Activated effector memory CD4-positive, alpha-beta T cell treated with anti-CD3 and anti-CD28 coated beads, Interleukin-2, amount 50 U/mL, for 16 hours (primary cell): Measurements from ENCODE around the gene IL22RA1.

Experiments used
- DNase-seq: peaks from one replicate; pipeline ENCODE4 v3.0.0-alpha.2; 2020

IL22RA1 gene

DNA sequence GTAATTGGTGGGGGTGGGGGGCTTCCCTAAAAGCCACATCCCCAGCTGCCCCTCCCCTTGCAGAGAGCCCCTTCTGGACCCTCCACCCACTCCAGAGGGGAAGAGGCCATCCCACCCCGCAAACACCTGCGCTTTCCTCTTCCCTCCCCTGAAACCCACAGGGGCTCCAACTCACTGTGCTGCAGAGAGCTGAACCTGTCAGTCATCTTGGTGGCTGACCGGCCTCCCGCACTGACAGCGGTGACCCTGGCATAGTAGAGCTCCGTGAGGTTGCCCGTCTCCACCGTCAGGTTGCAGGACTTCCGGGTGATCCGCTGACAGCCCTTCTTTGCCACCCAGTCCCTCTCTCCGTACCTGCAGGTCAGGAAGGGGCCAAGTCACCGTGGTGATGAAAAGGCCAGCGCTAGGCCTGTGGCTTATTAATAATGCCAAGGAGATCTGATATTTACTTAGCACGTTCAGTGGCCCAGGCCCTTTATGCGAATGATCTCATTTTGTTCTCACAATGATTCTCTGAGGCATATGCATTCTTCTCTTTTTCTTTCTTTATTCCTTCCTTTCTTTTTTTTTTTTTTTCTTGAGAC lies 5.9 kb downstream of the IL22RA1 start:
- DNase-seq, result no peak

DNA sequence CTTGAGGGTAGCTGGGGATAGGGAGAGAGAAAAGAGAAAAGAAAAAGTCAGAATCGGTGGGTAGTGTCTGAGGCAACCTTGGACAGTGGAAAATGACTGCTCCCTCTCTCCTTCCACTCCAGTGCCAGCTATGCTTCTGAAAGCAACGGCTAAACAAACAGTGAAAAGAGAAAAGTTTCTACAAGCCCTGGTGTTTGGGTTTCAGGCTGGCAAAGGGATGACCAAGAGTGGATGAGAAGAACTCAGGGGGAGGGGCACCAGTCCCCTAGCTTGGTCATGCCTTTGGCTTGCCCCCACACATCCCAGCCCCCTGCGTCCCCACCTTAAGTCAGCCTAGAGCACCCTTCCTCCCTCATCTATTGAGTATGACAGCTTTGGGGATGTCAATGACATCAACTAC lies 8.6 kb downstream of the IL22RA1 start:
- DNase-seq, result no peak

DNA sequence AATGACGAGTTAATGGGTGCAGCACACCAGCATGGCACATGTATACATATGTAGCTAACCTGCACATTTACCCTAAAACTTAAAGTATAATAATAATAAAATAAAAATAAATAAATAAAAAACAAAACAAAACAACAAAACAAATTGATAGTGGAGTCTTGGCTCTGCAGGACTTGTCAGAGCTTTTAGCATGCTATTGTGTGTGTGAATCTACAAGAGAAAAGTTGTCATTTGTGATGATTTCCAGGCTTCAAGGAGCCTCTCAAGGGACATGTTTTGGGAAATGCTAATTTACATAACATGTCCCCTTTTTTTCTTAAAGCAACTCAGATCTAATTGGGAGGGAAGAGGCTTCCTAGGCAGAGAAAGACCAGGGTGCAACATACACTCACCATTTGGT lies 9.1 kb downstream of the IL22RA1 start:
- no peak for DNase-seq

DNA sequence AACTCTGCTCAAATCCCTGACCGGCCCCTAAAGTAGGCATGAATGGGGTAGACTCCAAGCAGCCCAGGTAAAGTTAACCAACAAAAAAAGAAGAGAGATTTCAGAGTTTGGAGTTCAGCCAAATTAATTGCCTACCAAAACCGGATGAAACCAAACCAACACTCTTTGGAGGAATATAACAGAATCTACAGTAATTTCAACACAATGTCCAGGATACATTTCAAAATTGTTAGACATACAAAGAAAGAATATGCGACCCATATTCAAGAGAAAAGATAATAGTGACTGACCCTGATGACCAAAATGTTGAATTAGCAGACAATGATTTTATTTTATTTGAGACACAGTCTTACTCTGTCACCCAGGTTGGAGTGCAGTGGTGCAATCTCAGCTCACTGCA lies 12.6 kb downstream of the IL22RA1 start:
- no peak for DNase-seq

DNA sequence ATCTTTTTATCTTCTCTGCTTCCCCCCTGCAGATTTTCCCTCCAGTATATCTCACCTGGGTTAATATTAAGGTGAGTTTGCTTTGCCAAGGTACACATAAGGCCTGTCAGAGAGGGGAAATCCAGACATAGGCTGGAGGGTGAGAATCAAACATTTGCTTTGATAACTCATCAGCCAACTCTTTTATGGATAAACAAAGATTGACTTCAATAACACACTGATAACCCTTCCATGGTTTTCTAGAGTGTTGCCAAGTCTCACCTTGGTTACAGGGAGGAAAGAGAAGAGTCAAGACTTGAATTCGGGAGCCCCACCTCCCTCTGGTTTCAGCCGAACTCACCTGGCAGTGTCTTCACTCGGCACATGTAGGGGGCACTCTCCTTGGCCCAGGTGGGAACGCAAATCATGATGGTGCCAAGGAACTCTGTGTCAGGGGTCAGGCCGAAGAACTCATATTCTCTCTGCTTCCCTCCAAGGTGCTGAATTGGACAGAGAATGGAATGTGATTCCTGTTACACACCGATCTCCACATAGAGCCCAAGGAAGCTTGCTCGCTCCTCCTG lies 15.1 kb downstream of the IL22RA1 start:
- no peak for DNase-seq

DNA sequence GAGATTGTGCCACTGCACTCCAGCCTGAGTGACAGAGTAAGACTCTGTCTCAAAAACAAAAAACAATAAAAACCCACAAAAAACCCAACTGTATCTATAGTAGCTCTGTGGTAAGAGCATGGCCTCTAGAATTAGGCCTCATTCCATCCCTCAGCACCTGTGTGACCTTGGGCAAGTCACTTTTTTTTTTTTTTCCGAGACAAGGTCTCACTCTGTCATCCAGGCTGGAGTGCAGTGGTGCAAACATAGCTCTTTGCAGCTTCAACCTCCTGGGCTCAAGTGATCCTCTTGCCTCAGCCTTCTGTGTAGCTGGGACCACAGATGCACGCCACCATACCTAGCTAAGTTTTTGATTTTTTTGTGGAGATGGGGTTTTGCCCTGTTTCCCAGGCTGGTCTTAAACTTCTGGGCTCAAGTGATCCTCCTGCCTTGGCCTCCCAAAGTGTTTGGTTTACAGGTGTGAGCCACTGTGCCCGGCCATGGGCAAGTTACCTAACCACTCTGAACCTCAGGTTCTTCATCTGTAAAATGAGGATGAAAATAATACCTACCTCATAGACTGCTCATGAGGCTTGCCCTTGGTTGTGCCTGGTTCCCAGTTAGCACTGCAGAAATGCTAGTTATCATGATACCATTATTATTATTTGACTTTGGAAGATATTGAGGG lies 15.7 kb downstream of the IL22RA1 start:
- no peak for DNase-seq

DNA sequence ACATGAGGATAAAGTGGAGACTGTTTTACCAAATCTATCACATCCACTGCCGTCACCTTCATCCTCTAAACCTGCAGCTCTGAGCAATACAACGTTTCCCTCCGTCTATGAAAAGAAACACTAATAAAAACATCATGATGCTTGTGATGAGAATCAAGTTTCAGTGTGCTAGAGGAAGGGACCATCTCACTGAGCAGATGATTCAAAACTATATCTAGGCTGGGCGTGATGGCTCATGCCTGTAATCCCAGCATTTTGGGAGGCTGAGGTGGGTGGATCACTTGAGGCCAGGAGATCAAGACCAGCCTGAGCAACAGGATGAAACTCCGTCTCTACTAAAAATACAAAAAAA lies 16.3 kb downstream of the IL22RA1 start:
- DNase-seq, result no peak

DNA sequence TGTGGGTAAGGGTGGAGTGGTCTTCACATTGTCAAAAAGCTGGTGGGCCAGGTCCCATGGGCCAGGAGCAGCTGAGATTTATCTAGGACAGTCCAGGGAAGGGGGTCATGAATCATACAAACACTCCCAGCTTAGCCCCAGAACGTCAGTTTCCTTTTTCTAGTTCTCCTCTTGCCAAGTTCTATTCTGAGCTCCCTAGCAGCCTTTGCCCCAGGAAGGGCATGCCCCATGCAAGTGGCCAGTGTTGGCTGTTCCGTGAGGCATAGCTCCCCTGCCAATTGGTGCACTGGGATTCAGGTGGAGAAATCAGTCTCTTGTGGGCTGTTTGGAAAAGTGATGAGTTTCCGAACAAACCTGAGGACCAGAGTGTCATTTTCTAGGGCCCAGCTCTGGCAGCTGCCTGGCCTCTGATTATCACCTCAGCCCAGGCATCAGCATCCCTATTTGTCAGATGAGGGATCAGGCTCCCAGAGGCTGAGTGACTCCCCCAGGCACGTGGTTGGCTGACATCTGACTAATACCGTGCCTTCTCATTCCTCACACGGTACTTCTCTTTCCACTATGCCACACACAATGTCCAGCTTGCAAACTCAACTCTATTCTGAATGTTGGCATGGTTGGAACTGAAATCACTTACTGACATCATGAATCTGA lies 16.8 kb downstream of the IL22RA1 start:
- no peak for DNase-seq

DNA sequence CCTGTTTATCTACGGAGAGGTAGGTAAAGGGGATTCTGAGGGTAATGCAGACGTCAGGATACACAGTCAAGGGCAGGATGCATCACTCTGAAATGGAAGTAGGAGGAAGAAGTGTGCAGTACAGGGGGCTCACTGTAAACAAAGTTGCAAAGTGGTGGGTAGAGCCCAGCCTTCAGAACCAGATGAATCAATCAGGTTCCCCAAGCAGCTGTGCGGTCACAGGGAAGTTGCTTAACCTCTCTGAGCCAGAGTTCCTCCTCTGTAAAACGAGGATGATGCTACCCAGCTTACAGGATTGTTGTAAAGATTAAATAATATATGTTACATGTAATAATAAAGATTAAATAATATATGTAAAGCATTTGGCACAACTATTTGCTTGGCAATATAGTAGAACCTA lies 17.5 kb downstream of the IL22RA1 start:
- DNase-seq, result no peak

DNA sequence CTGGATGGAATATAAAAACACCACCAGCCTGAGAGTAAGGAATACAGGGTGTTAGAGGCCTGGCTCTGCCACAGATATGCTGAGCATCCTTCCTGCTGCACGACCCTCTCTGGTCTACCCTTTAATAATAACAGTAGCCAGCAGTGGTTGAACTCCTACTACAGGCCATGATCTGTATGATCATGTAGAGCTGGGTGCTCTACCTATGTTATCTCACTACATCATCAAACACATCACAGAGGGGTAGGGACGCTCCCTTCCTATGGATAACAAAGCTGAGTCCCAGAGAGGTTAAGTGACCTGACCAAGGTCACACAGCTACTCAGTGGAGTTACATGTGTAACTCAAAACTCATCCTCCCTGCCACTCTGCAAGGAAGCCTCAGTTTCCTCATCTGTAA lies 18.0 kb downstream of the IL22RA1 start:
- no peak for DNase-seq

DNA sequence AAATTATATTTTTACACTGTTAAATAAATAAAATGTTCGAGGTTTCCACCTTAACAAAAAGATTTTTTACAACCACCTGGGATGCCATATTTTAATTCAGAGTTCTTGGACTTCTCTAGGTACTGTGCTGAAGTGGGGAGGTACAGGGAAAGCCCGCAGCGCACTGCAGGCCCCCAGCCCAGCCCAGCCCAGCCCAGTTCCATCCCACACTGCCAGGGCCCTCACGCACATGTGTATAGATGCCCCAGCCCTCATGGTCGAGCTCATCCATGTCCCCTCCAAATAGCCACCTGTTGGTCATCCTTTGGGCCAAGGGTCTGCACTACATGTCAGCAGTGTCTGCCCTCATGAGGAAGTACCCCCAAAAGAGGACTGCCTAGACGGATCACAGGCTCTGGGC lies 19.3 kb downstream of the IL22RA1 start:
- DNase-seq, result no peak

DNA sequence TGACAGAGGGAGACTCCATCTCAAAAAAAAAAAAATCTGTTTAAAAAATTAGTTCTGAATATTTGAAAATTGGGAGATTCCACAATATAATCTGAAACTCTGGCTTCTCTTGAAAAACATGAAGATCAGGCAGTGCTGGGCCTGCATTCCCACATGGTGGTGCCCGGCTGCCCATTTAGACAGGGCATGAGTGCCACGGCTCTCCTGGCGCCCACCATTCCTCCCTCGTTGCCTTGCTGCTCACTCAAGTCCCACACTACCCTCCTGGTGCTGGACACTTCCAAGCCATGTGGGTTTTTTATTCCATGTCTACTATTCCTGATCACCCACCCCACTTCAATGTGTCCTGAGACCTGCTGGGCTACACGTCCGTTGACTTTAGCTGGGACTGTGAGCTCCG lies 20.2 kb downstream of the IL22RA1 start:
- DNase-seq, result no peak

DNA sequence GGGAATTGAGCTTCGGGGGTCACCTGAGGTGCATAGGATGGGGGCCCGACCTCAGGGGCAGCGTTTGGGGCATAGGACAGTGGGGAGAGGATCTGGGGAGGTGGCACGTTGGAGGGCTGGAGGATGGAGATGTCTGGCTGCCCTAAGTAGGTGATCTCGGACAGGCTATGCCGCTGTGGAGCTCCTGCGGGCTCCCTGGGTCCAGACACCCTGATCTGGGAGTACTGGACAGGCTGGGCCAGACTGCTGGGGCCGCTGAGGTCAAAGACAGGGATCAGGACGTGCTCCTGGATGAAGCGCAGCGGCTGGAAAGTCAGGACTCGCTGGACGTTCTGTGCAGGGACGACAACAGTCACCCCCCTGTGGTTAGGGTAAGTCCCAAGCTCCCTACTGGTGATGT lies 21.5 kb downstream of the IL22RA1 start:
- no peak for DNase-seq

DNA sequence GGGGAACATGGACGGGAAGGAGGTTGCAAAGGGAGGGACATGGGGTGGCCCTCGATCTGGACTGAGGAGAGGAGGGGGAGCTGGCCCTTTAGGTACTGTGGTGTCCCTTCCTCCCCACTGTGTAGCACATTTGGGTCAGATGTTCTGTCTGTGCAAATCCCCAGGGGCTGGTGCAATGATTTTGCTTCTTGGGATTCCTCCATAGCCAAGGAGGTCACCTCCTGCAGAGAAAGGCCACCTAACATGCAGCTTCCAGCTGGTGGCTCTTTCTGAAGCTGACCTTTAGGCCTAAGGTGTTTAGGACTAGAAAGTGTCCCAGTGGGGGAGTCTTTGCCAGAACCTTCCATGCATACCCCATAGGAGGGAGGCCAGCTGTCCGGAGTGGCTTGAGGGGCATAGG lies 22.0 kb downstream of the IL22RA1 start:
- no peak for DNase-seq

DNA sequence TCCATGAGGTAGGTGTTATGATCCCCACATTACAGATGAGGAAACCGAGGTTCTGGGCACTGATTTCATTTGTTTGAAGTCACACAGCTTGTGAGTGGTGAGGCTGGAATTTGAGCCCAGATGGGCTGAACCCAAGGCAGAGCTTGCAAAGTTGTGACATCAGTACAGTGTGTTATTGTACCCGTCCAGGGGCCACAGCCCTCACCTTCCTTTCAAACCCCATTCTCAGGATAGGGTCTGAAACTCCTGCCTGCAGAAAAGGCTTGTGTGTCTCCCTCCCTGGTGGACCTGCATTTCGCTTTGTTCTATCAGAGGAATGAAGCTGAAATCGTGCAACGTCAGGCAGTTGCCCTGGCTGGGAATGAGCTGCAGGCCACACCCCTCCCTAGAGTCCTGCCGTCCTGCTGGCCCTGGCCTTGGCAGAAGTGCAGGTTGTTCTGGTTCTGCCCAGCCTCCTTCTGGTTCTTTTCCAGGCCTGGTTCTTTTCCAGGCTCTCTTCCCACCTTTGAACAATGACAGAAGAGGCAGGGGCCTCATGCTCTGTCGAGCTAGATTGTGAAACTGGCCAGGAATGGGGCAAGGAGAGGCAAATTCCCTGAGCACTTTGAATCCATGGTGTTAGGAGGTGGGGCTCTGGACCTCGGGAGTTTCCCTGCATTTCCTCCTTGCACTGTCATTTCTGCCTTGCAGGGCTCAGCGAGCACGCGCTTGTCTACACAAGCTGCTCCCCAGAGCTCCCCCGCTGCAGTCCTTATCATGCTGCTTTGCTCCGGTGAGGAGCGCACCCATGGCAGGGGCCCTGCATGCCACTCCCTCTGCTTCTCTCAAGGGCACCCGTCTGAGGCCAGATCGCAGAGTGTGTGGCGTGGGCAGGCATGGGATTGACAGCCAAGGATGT lies 22.8 kb downstream of the IL22RA1 start:
- DNase-seq, result no peak

DNA sequence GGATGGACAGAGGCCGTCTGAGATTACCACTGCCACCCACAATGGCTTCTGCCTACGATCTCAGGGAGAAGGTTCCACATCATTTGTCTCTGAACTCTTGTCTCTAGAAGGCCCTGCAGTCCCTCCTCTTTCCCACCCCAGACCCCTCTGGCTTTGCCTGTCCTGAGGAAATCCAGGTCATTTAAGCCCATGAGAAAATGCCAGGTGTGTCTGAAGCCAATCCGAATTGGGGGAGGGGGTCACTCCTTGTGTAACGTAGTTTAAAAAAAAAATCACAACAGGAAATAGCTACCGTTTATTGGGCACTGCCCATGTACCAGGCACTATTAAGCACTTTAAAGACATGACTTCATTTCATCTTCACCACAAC lies 23.5 kb downstream of the IL22RA1 start:
- DNase-seq, result no peak

DNA sequence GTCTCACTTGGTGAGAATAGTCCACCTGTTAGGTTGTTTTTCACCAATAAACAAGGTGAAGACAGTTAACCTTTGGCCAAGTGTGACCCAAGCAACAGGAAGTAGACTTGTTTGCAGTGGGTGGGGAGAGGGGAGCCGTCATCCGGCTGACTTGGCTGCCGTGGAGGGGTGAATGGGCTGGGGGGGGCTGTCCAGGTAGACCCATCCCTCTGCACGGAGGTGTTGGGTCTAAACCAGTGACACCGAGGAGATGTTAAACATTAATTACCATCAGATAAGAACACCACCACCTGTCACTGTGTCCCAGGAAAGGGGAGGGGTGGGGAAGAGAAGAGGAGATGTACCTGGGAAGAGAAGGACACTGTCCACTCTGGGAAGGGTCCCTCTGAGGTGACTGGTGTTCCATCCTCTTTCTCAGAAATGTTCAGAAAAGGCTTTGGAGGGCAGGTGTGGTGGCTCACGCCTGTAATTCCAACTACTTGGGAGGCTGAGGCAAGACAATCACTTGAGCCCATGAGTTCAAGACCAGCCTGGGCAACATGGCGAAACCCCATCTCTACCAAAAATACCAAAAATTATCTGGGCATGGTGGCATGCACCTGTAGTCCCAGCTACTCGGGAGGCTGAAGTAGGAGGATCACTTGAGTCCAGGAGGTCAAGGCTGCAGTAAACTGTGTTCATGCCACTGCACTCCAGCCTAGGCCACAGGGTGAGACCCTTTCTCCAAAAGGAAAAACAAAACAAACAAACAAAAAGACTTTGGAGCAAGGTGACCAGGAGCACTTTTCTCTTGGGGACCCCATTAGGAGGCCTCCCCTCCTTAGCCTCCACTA lies 24.3 kb downstream of the IL22RA1 start:
- DNase-seq, result no peak

DNA sequence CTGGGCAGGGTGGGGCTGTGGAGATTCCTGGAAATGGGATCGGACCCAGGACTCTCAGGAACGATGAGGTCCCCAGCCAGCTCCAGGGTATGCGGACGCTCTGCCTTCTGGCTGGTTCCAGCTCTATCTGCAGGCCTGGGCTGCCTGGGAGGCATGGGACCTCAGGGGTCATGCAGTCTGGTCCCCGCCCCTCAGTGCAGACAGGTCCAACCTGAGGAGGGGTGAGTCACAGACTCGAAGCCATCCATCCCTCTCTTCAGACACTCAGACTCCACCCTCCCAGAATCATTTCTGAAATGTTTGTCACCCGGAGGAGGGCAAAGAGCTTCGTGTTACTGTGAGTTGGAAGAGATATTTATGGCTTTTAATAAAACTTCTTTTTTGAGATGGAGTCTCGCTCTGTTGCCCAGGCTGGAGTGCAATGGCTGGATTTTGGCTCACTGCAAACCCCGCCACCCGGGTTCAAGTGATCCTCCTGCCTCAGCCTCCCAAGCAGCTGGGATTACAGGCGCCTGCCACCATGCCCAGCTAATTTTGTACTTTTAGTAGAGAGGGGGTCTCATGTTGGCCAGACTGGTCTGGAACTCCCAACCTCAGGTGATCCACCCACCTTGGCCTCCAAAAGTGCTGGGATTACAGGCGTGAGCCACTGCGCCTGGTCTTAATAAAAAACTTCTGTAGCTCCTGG lies 25.1 kb downstream of the IL22RA1 start:
- no peak for DNase-seq

DNA sequence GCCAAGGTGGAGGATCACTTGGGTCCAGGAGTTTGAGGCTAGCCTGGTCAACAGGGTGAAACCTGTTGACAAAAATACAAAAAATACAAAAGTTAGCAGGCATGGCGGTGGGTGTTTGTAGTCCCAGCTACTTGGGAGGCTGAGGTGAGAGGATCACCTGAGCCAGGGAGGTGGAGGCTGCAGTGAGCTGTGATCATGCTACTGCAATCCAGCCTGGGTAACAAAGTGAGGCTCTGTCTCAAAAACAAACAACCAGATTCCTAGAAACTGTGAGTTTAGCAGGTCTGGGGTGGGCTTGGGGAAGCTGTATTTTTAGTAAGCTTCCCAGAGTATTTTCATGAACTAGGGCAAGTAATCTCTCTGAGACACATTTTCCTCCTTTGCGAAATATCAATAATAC lies 25.8 kb downstream of the IL22RA1 start:
- DNase-seq, result no peak

DNA sequence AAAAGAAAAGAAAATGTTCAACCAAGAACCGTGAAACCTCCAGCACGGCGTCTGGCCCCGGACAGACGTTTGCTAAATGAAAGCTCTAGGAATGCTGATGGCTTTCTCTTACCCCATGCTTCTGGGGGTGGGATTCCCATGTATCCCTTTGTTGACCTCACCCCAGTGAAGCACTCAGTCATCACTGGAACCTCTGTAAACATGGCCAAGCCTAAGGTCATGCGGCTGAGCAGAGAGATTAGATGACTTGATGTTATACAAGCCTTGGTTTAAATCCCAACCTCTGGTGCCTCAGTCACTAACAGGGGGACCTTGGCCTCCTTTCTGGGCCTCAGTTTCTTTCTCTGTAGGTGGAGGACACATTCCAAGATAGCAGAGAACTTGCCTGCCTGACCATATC lies 28.2 kb downstream of the IL22RA1 start:
- DNase-seq, result no peak

DNA sequence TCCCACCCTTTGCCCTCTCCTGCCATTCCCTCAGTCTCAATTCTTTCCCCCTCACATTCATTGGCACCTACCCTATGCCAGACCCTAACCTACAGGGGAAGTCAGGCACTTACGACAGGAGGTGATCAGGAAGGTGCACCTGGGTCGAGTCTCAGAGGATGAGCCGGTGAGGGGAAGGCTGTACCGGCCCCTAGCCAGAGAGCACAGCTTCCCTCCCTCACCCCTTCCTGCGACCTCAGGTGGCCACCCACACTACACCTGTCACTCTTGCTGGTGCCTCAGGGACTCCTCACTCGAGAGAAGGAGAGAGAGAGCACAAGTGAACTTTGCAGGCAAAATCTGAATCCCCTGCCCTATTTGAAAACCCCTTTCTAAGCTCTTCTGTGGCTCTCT lies 29.3 kb downstream of the IL22RA1 start:
- no peak for DNase-seq
